Panc1 (cell line): Measurements from ENCODE around the gene CCDC187.

ENCODE experiments used
- POLR2AphosphoS5 ChIP-seq: IDR thresholded peaks from 2 replicates; pipeline ENCODE4 v1.6.1; 2012; ENCODE audit warnings: mild to moderate bottlenecking, low read depth, low read length, moderate library complexity
- REST ChIP-seq, 2 experiments: IDR thresholded peaks; 2 replicates each; pipeline ENCODE4 v1.6.1; 2011 to 2012; ENCODE audit warnings: low read depth in 2 of 2, control low read depth in 1 of 2, low read length in 1 of 2, mild to moderate bottlenecking in 1 of 2, moderate library complexity in 1 of 2; ENCODE audit not compliant: insufficient read depth in 1 of 2
- SIN3A ChIP-seq: IDR thresholded peaks from 2 replicates; pipeline ENCODE4 v1.6.1; 2012; ENCODE audit warnings: low read depth, mild to moderate bottlenecking, low read length, moderate library complexity, borderline replicate concordance; ENCODE audit not compliant: insufficient read depth
- TF ChIP-seq, protein P1 (sequence below): fragments of 450-650 bp; IDR thresholded peaks from 2 replicates; pipeline ENCODE4 v1.5.1; 2017; ENCODE audit warnings: mild to moderate bottlenecking

GRCh38 chr9:136211006-136211405, 92.9 kb downstream of the CCDC187 start:
- TF ChIP-seq, protein P1, sequence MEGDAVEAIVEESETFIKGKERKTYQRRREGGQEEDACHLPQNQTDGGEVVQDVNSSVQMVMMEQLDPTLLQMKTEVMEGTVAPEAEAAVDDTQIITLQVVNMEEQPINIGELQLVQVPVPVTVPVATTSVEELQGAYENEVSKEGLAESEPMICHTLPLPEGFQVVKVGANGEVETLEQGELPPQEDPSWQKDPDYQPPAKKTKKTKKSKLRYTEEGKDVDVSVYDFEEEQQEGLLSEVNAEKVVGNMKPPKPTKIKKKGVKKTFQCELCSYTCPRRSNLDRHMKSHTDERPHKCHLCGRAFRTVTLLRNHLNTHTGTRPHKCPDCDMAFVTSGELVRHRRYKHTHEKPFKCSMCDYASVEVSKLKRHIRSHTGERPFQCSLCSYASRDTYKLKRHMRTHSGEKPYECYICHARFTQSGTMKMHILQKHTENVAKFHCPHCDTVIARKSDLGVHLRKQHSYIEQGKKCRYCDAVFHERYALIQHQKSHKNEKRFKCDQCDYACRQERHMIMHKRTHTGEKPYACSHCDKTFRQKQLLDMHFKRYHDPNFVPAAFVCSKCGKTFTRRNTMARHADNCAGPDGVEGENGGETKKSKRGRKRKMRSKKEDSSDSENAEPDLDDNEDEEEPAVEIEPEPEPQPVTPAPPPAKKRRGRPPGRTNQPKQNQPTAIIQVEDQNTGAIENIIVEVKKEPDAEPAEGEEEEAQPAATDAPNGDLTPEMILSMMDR: no peak
- TF ChIP-seq REST (IDR thresholded peaks at IDR 0.05; ENCODE audit: insufficient read depth in 1 of 2, low read depth in 2 of 2, low read length in 1 of 2): no peak
- no peak for TF ChIP-seq POLR2AphosphoS5
- no peak for TF ChIP-seq SIN3A
